Activated T-cell treated with anti-CD3 and anti-CD28 coated beads for 24 hours (primary cell): ENCODE data around the gene ACADL.
"Not testable (repeated sequence)": the region's sequence is repeated elsewhere in the genome, so short reads cannot be mapped to it uniquely, and the experiment has no call there.

Experiments
- DNase-seq: peaks from one replicate; pipeline ENCODE4 v3.0.0-alpha.2; 2020; ENCODE audit warnings: low read depth

ACADL gene

GRCh38 chr2:210199854-210200253, 25.4 kb downstream of the ACADL start:
- no peak for DNase-seq

DNA sequence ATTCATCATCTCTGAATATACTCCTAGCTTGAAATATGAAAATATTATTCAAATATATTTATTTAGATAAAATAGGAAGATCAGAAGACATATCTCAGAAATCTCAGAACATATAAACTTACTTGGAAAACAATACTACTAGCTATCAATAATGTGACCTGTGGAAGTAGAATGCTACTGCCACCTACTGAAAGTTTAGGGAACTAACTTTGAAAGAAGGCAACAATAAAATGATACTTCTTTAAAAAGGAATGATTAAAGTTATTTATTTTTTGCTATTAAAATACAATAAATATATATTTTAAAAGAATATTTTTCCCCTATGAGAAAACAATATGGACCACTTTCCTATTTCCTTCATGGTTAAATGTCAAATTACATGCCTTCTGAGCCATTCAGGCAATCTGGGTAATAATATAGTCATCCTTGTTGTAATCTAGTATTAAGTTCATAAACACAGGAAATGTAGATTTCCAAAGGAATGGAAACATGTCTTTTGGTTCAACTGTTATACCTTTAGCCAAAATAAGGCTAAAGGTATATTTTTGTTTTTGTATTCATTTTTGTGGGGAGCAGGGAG, 26.0 kb downstream of the ACADL start:
- DNase-seq, result no peak

DNA sequence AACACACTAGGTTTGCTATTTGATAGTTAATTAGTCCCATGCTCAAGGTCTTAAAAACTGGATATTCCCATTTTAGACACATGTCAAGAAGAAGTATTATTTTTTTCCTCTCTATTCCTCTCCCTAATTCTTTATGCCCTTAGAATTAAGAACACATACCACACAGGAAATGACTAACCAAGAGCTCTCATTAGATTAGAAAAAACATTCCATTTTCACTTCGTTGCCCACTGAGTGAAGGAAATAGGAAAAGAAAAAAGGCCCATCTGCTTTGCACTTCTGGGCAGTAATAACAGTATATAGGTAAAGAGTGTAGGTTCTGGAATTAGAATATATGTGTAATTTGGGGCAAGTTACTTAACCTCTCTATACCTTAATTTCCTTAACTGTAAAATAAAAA, 26.9 kb downstream of the ACADL start:
- no peak for DNase-seq

GRCh38 chr2:210197720-210198119, 27.5 kb downstream of the ACADL start:
- DNase-seq, result no peak

- no peak for DNase-seq
Measured at GRCh38 chr2:210195101-210195852, 30.0 kb downstream of the ACADL start.

- no peak for DNase-seq
Measured at GRCh38 chr2:210190345-210190744, 34.9 kb downstream of the ACADL start.

DNA sequence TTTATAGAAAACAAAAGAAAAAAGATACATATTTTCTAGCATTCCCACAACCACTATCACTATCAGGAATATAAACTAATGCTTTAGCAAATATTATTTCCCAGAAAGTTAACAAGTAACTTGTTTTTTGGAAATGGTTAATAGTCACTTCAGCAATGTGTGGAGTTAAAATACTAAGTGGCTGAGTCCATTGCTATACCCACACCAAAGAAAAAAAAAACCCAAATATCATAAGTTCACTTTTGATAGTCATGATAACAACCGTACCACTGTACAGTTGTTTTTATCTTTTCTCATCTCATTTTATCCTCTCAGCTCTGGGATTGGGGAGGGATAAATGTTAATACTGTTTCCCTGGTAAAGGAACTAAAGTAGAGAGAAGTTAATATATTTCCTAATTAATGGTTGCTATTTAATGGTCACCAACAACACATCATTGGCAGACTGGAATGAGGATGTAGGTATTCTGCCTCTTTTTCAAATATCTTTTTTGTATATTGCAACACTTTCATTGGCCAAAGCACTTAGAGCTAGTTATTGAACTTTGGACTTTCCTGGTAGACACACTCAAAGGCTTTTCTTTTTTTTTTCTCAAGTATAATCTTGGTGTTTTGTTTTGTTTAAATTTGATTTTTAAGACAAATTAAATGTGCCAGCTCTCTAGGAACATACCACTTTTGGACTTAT, 35.7 kb downstream of the ACADL start:
- DNase-seq, result no peak

GRCh38 chr2:210188755-210189154, 36.5 kb downstream of the ACADL start:
- DNase-seq, result no peak

DNA sequence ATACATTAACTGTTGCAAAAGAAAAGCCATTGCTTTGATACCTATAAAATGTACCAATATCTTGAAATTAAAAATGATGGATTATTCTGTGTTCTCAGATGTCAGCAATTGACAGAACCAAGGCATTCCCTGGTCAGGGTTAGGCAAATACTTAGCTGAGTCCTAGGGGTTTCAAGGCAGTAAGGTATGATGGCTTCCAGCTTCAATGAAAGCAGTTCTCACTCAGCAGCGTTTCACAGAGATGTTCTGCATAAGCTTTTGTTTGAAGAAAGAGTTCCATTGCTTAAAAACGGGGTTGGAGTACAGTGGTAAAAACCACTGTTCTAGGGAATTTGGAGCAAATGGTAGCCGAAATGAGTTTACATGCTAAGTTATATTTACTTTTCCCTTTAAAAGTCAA, 37.1 kb downstream of the ACADL start:
- DNase-seq, result no peak

DNA sequence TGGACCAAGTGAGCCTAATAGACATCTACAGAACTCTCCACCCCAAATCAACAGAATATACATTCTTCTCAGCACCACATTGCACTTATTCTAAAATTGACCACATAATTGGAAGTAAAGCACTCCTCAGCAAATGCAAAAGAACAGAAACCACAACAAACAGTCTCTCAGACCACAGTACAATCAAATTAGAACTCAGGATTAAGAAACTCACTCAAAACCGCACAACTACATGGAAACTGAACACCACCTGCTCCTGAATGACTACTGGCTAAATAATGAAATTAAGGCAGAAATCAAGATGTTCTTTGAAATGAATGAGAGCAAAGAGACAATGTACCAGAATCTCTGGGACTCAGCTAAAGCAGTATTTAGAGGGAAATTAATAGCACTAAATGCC, 41.3 kb downstream of the ACADL start:
- DNase-seq, result not testable (repeated sequence)

DNA sequence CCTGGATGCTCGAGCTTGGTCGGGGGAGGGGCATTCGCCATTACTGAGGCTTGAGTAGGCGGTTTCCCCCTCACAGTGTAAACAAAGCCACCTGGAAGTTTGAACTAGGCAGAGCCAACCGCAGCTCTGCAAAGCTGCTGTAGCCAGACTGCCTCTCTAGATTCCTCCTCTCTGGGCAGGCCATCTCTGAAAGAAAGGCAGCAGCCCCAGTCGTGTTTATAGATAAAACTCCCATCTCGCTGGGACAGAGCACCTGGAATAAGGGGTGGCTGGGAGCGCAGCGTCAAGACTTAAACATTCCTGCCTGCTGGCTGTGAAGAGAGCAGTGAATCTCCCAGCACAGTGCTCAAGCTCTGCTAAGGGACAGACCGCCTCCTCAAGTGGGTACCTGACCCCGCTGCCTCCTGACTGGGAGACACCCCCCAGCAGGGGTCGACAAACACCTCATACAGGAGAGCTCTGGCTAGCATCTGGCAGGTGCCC, 43.6 kb downstream of the ACADL start:
- DNase-seq, result not testable (repeated sequence)

- not testable (repeated sequence) for DNase-seq
Measured at GRCh38 chr2:210181033-210181605, 44.1 kb downstream of the ACADL start.

DNA sequence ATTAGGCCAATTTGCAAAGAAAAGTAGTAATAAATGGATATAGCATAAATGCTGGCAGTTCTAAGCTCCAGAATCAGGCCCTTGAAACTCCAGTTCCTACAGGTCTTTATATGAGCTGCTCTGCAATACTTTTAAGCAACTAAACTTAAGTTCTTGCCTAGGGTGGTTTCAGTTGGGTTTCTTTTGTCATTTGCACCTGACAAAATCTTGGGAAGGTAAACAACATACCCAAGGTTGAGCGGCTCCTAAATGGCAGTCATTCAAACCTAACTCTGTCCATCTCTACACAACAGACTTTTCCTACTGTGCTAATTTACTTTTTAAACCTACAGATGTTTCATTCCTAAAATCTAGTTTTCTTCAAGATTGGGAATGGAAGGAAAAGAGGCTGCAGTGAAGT, 44.8 kb downstream of the ACADL start:
- DNase-seq, result no peak

GRCh38 chr2:210179351-210179990, 45.8 kb downstream of the ACADL start:
- no peak for DNase-seq

- DNase-seq, result no peak
Measured at GRCh38 chr2:210177769-210178168, 47.5 kb downstream of the ACADL start.

- DNase-seq, result not testable (repeated sequence)
Measured at GRCh38 chr2:210177115-210177514, 48.1 kb downstream of the ACADL start.

- DNase-seq, result no peak
Measured at GRCh38 chr2:210174086-210174485, 51.2 kb downstream of the ACADL start.

DNA sequence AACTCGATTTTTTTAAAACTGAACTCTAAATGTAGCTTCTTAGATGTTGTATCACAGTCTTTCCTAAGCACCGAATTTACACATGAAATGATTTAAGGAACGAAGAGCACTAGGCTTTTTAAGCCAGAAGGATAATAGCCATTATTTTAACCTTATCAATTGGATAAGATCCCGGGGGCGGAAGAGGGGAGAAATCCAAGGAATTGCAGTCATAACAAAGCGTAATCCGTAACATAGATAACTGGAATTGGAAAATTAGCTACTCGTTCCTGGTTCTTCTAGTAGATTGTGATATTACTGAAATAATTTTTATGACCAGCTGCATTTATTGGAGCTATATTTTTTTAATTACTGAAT, 53.0 kb downstream of the ACADL start:
- no peak for DNase-seq

DNA sequence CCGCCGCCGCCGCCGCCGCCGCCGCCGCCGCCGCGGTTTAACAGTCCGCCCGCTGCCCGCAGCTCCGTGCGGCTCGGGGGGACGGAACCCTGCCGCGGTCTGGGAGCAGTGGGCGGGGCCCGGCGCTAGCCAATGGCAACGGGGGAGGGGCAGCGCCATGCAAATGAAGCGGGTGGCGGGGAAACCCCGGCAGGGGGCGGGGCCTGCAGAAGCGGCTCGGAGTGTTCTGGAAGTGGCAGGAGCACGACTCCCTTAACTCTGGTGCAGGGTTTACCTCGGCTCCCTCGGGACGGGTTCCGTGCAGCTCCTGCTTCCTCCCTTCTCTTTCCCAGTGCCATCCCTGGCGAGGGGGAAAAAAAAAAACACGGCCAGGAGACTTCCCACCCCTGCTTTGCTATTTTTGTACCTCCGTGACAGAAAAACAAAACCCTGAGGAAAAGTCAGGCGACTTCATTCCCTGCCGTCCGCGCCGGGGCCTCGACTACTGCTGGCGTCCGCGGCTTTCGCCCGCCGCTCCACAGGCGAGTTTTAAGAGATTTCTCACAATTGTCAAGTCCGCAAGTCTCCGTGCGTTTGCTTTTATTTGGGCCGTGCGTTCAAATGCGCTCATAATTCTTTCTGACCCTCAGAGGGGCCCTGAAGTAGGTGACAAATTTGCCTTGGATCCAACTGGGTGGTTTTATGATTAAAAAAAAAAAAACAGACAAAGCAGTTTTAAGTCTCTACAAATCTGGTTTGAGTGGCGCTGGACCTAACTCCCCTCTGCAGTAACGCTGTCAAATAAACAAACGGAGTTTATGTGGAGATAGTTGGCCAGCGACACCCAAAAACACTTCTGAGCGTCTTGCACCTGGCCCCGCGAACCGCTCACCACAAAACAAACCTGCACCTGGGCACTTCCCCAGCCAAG, 53.7 kb downstream of the ACADL start, which contains the start of gene KANSL1L:
Gene KANSL1L, minus strand, starts transcription at position 101 of the 910 bp plus-strand sequence. CDS start 16,827 bp downstream, outside the sequence.
- peak; percentile 96 for DNase-seq

DNA sequence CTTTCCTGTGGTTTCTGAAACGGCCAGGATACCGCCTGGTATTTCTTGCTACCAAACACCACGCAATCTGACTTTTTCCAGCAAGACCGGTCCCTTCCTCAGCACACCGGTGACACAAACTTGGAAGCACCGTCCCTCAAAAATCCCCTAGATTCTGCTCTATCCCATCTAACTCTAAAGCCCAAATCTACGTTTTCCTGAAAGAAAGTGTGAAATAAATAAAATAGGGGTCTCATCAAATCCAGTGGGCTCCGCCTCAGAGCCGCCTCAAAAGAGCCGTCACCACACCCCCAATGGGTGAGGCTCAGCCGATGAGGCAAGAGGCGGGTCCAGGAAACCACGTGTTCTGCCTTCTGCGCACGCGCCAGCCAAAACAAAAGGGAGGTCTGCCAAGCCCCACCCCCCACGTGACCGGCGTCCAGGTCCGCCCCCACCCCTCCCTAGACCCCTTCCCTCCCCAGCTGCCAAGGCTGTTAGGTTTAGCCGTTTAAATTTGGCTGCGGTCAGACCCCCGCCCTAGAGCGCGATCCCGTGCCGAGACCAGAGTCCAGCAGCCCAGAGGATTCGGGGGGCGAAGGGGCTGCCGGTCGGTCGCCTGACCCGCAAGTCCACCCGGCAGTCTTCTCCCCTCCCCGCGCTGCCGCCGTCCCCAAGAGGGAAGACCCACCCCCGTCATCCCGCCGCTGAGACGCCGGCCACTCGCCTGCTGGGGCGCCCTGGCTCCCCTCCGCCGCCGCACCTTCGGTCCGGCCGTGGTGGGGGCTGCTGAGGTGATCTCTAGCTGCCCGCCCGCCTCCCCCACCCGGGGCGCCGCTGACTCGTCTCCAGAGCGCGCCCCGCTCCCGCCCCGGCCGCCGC, 54.6 kb downstream of the ACADL start:
- peak; percentile 95 for DNase-seq

GRCh38 chr2:210170196-210170445, 55.1 kb downstream of the ACADL start:
- no peak for DNase-seq
